A549 (cell line): Measurements from ENCODE around the gene KRT35.

ENCODE experiments used
- CBX8 ChIP-seq: fragments of 200-600 bp; sonication (generic); IDR thresholded peaks from 2 replicates; pipeline ENCODE4 v1.6.1; 2016
- CEBPB ChIP-seq, 2 experiments: fragments of >200 bp in 1 of 2; sonication (Bioruptor Twin) in 1 of 2; formaldehyde crosslinking in 1 of 2; IDR thresholded peaks; 2 replicates each; pipeline ENCODE4 v1.6.1; 2012 to 2016
- ELK1 ChIP-seq: fragments of 150-350 bp; IDR thresholded peaks from 2 replicates; pipeline ENCODE4 v1.6.1; 2014; ENCODE audit warnings: low read depth, mild to moderate bottlenecking, low read length
- MAZ ChIP-seq: fragments of 150-350 bp; IDR thresholded peaks from 2 replicates; pipeline ENCODE4 v1.6.1; 2014; ENCODE audit warnings: antibody characterized with exemption, low read depth, low read length, borderline replicate concordance
- POLR2A ChIP-seq: IDR thresholded peaks from 2 replicates; pipeline ENCODE4 v1.6.1; 2012; ENCODE audit warnings: mild to moderate bottlenecking, low read length
- RCOR1 ChIP-seq: fragments of 150-350 bp; IDR thresholded peaks from 2 replicates; pipeline ENCODE4 v1.6.1; 2014; ENCODE audit warnings: antibody characterized with exemption, low read length, low read depth
- TP53 ChIP-seq: fragments of 250-450 bp; sonication (Bioruptor Pico); IDR thresholded peaks from 2 replicates; pipeline ENCODE4 v1.5.0; 2021; ENCODE audit warnings: mild to moderate bottlenecking, moderate library complexity
- ZFP36 ChIP-seq: fragments of 450-650 bp; IDR thresholded peaks from 2 replicates; pipeline ENCODE4 v1.6.1; 2014; ENCODE audit warnings: borderline replicate concordance; ENCODE audit not compliant: partially characterized antibody
- TF ChIP-seq, protein P1 (sequence below): fragments of >200 bp; sonication (Bioruptor Twin); formaldehyde crosslinking; IDR thresholded peaks from 3 replicates; pipeline ENCODE4 v1.5.1; 2016
- TF ChIP-seq, protein P2 (sequence below): fragments of 200-600 bp; sonication (generic); IDR thresholded peaks from 2 replicates; pipeline ENCODE4 v1.6.1; 2016; ENCODE audit warnings: antibody characterized with exemption, mild to moderate bottlenecking, moderate library complexity

DNA sequence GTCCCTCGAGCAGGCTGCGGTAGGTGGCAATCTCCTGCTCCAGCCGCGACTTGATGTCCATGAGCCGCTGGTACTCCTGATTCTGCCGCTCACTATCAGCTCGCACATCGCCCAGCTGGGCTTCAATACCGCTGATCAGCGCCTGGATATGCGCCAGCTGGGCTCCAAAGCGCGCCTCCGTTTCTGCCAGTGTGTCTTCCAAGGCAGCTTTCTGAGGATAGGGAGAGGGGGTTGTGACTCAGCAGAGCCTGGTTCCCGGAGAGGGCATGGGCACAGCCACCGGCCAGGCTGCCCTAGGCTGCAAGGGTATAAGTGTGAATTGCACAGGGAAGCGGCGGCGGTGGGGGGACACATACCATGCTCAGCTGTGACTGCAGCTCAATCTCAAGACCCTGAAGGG is 42.8 kb upstream of the KRT35 start:
- TF ChIP-seq ZFP36 (no peak), MAZ (no peak), ELK1 (no peak), RCOR1 (no peak), CBX8 (no peak), TP53 (CRISPR knock-in tag) (no peak), CEBPB (IDR thresholded peaks at IDR 0.05) (no peak), POLR2A (no peak)
- TF ChIP-seq, protein P1, sequence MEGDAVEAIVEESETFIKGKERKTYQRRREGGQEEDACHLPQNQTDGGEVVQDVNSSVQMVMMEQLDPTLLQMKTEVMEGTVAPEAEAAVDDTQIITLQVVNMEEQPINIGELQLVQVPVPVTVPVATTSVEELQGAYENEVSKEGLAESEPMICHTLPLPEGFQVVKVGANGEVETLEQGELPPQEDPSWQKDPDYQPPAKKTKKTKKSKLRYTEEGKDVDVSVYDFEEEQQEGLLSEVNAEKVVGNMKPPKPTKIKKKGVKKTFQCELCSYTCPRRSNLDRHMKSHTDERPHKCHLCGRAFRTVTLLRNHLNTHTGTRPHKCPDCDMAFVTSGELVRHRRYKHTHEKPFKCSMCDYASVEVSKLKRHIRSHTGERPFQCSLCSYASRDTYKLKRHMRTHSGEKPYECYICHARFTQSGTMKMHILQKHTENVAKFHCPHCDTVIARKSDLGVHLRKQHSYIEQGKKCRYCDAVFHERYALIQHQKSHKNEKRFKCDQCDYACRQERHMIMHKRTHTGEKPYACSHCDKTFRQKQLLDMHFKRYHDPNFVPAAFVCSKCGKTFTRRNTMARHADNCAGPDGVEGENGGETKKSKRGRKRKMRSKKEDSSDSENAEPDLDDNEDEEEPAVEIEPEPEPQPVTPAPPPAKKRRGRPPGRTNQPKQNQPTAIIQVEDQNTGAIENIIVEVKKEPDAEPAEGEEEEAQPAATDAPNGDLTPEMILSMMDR = no peak
- TF ChIP-seq, protein P2, sequence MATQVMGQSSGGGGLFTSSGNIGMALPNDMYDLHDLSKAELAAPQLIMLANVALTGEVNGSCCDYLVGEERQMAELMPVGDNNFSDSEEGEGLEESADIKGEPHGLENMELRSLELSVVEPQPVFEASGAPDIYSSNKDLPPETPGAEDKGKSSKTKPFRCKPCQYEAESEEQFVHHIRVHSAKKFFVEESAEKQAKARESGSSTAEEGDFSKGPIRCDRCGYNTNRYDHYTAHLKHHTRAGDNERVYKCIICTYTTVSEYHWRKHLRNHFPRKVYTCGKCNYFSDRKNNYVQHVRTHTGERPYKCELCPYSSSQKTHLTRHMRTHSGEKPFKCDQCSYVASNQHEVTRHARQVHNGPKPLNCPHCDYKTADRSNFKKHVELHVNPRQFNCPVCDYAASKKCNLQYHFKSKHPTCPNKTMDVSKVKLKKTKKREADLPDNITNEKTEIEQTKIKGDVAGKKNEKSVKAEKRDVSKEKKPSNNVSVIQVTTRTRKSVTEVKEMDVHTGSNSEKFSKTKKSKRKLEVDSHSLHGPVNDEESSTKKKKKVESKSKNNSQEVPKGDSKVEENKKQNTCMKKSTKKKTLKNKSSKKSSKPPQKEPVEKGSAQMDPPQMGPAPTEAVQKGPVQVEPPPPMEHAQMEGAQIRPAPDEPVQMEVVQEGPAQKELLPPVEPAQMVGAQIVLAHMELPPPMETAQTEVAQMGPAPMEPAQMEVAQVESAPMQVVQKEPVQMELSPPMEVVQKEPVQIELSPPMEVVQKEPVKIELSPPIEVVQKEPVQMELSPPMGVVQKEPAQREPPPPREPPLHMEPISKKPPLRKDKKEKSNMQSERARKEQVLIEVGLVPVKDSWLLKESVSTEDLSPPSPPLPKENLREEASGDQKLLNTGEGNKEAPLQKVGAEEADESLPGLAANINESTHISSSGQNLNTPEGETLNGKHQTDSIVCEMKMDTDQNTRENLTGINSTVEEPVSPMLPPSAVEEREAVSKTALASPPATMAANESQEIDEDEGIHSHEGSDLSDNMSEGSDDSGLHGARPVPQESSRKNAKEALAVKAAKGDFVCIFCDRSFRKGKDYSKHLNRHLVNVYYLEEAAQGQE = no peak
